Endodermal cell (in vitro differentiated cells): ENCODE results near the gene RESF1. TPM values are rescaled to one million over a fixed set of nuclear protein-coding genes. Genes with fewer than 3 reads are reported as not detected.

ENCODE experiments used
- DNase-seq: peaks from one replicate; pipeline ENCODE4 v3.0.0-alpha.2; 2017
- H3K27ac ChIP-seq: 2 replicates; pipeline ENCODE4 v1.5.1; 2013; ENCODE audit warnings: mild to moderate bottlenecking, low read depth, low read length, moderate library complexity
- H3K27me3 ChIP-seq: 2 replicates; pipeline ENCODE4 v1.6.1; 2013; ENCODE audit warnings: mild to moderate bottlenecking, low read length, moderate library complexity; ENCODE audit not compliant: insufficient read depth, control insufficient read depth, poor library complexity, severe bottlenecking
- H3K36me3 ChIP-seq: 2 replicates; pipeline ENCODE4 v1.7.0; 2013; ENCODE audit warnings: mild to moderate bottlenecking, low read length, moderate library complexity; ENCODE audit not compliant: control insufficient read depth, insufficient read depth
- H3K4me1 ChIP-seq: one replicate; pipeline ENCODE4 v1.7.0; 2013; ENCODE audit warnings: low read length; ENCODE audit not compliant: control insufficient read depth, insufficient read depth
- H3K4me3 ChIP-seq: 2 replicates; pipeline ENCODE4 v1.5.1; 2013; ENCODE audit warnings: mild to moderate bottlenecking, low read length, moderate library complexity
- H3K9ac ChIP-seq: 2 replicates; pipeline ENCODE4 v1.6.1; 2013; ENCODE audit warnings: mild to moderate bottlenecking, low read length, moderate library complexity; ENCODE audit not compliant: poor library complexity, severe bottlenecking; ENCODE audit errors: extremely low read depth
- H3K9me3 ChIP-seq: 2 replicates; pipeline ENCODE4 v1.6.1; 2013; ENCODE audit warnings: mild to moderate bottlenecking, low read length, moderate library complexity; ENCODE audit not compliant: control insufficient read depth
- H3K27ac Mint-ChIP-seq: 2 replicates; pipeline ENCODE4 v1.8.0; 2020; ENCODE audit warnings: mixed read lengths
- H3K27me3 Mint-ChIP-seq: 2 replicates; pipeline ENCODE4 v1.8.0; 2021; ENCODE audit warnings: mild to moderate bottlenecking, mixed read lengths; ENCODE audit not compliant: insufficient read depth
- H3K36me3 Mint-ChIP-seq: 2 replicates; pipeline ENCODE4 v1.8.0; 2020; ENCODE audit warnings: low read depth, mixed read lengths
- H3K4me1 Mint-ChIP-seq: 2 replicates; pipeline ENCODE4 v1.8.0; 2020; ENCODE audit warnings: mixed read lengths
- H3K4me3 Mint-ChIP-seq: 2 replicates; pipeline ENCODE4 v1.8.0; 2020; ENCODE audit warnings: mild to moderate bottlenecking, moderate library complexity, mixed read lengths
- H3K9me3 Mint-ChIP-seq: 2 replicates; pipeline ENCODE4 v1.8.0; 2020; ENCODE audit warnings: mild to moderate bottlenecking, mixed read lengths
- CTCF ChIP-seq: fragments of 200-600 bp; sonication (generic); conservative IDR thresholded peaks from 2 replicates; pipeline ENCODE4 v1.5.0; 2021; ENCODE audit warnings: antibody characterized with exemption, mild to moderate bottlenecking
- WGBS, 2 experiments: methylation state at CpG; one replicate each; pipeline versions ENCODE4 v1.1.5 to v1.1.7; 2013; ENCODE audit warnings: missing lambda C conversion rate in 2 of 2, mixed read lengths in 1 of 2; ENCODE audit not compliant: insufficient coverage in 1 of 2, insufficient read length in 1 of 2; 5-methylcytosine and 5-hydroxymethylcytosine counted together
- total RNA-seq, 2 donors: library from RNA; stranded (reverse); fragmentation: NEBNext Ultra II Directional in 1 of 2; extraction: Animal tissue kit (Norgen Biotek cat#: 25700) in 1 of 2; gene quantifications; 2 replicates in 1 of 2; 3 replicates in 1 of 2; pipeline ENCODE4 v1.2.1, GENCODE V29; 2021

RESF1 gene
- total RNA-seq, 2 donors from 2014 or later: 152 to 201 TPM

- peaks cover 88% of the 10 kb centered on the region for H3K36me3 Mint-ChIP-seq
- H3K9me3 Mint-ChIP-seq: no peaks in the 10 kb centered on the region
- peak overlapping the region; percentile 7 for H3K27ac Mint-ChIP-seq
- Histone ChIP-seq H3K27me3 (no peaks in the 10 kb centered on the region), H3K9ac (no peak overlapping the region), H3K4me3 (no peak overlapping the region), H3K27ac (no peak overlapping the region), H3K4me1 (no peaks in the 10 kb centered on the region), H3K9me3 (peaks cover 15% of the 10 kb centered on the region), H3K36me3 (peaks cover 91% of the 10 kb centered on the region)
- H3K4me1 Mint-ChIP-seq: no peaks in the 10 kb centered on the region
- no peak overlapping the region for H3K4me3 Mint-ChIP-seq
- TF ChIP-seq CTCF: no peak
- no peak for DNase-seq
- WGBS, 2 experiments: 81 to 100% methylated on average over 1 of the region's 1 CpG
- H3K27me3 Mint-ChIP-seq: no peaks in the 10 kb centered on the region
These were observed 31.9 kb downstream of the RESF1 start for GRCh38 chr12:31991146-31991545.

GRCh38 chr12:31991815-31992214 is 32.6 kb downstream of the RESF1 start:
- no peaks in the 10 kb centered on the region for H3K27me3 Mint-ChIP-seq
- peaks cover 88% of the 10 kb centered on the region for H3K36me3 Mint-ChIP-seq
- H3K4me1 Mint-ChIP-seq: no peaks in the 10 kb centered on the region
- Histone ChIP-seq H3K9ac (no peak overlapping the region), H3K27ac (no peak overlapping the region), H3K27me3 (no peaks in the 10 kb centered on the region), H3K9me3 (peaks cover 17% of the 10 kb centered on the region), H3K36me3 (peaks cover 90% of the 10 kb centered on the region), H3K4me3 (no peak overlapping the region), H3K4me1 (no peaks in the 10 kb centered on the region)
- no peak for TF ChIP-seq CTCF
- H3K27ac Mint-ChIP-seq: no peak overlapping the region
- 82% methylated on average over 2 of the region's 2 CpGs; no CpG with 5 or more reads in 1 of the 2 experiments for WGBS, 2 experiments
- H3K4me3 Mint-ChIP-seq: no peak overlapping the region
- DNase-seq: no peak
- H3K9me3 Mint-ChIP-seq: peaks cover under 1% of the 10 kb centered on the region

- H3K9ac ChIP-seq: no peak overlapping the region
- Mint-ChIP-seq H3K9me3 (peaks cover 36% of the 10 kb centered on the region), H3K4me3 (no peak overlapping the region), H3K4me1 (no peaks in the 10 kb centered on the region), H3K27me3 (no peaks in the 10 kb centered on the region), H3K27ac (no peak overlapping the region), H3K36me3 (peaks cover 72% of the 10 kb centered on the region)
- DNase-seq: no peak
- H3K27ac ChIP-seq: no peak overlapping the region
- no peaks in the 10 kb centered on the region for H3K27me3 ChIP-seq
- peaks cover 64% of the 10 kb centered on the region for H3K36me3 ChIP-seq
- H3K4me1 ChIP-seq: no peaks in the 10 kb centered on the region
- peaks cover 33% of the 10 kb centered on the region for H3K9me3 ChIP-seq
- no peak for TF ChIP-seq CTCF
- no peak overlapping the region for H3K4me3 ChIP-seq
- 96 to 98% methylated on average over 5 to 6 of the region's 6 CpGs for WGBS, 2 experiments
These were observed 40.5 kb downstream of the RESF1 start for GRCh38 chr12:31999692-32000091.
